Testis (tissue), 3 donors: ENCODE measurements around the gene POU6F1. TPM values are rescaled to one million over a fixed set of nuclear protein-coding genes. Genes with fewer than 3 reads are reported as not detected.
A peak's percentile ranks its signal among the peaks of the same experiment; 100 is the strongest.

Experiments used
- DNase-seq: peaks from one replicate; pipeline ENCODE4 v3.0.0-alpha.2; 2019
- H3K27ac ChIP-seq, 2 donors: fragments of 200-600 bp; sonication (generic); one replicate each; pipeline ENCODE4 v1.5.1; 2019
- H3K27me3 ChIP-seq: fragments of 200-600 bp; sonication (generic); one replicate; pipeline ENCODE4 v1.5.1; 2019
- H3K36me3 ChIP-seq: fragments of 200-600 bp; sonication (generic); one replicate; pipeline ENCODE4 v1.5.1; 2017; ENCODE audit warnings: low read depth; ENCODE audit errors: missing control alignments
- H3K4me1 ChIP-seq: fragments of 200-600 bp; sonication (generic); one replicate; pipeline ENCODE4 v1.5.1; 2019
- H3K4me3 ChIP-seq, 2 donors: fragments of 200-600 bp; sonication (generic); one replicate each; pipeline ENCODE4 v1.5.1; 2017 to 2019
- H3K9me3 ChIP-seq: fragments of 200-600 bp; sonication (generic); one replicate; pipeline ENCODE4 v1.5.1; 2017
- CTCF ChIP-seq, 3 experiments: fragments of 450-650 bp in 2 of 3; fragments of 200-600 bp in 1 of 3; sonication (generic) in 1 of 3; IDR thresholded peaks; one replicate each; pipeline ENCODE4 v1.5.1; 2016 to 2019; ENCODE audit warnings: antibody characterized with exemption in 3 of 3, mild to moderate bottlenecking in 2 of 3, moderate library complexity in 1 of 3
- POLR2A ChIP-seq: fragments of 450-650 bp; IDR thresholded peaks from one replicate; pipeline ENCODE4 v1.6.1; 2017; ENCODE audit warnings: antibody characterized with exemption, mild to moderate bottlenecking, moderate library complexity
- WGBS, 2 donors: methylation state at CpG; one replicate each; pipeline ENCODE4 v1.1.5; 2018; 5-methylcytosine and 5-hydroxymethylcytosine counted together
- intact Hi-C: fragments of 100-400 bp; cut with DNase I; formaldehyde crosslinking; loops from one replicate; pipeline ENCODE4 v1.15.1; 2023; ENCODE audit warnings: low total_unique reads
- polyA plus RNA-seq: library from polyadenylated mRNA; stranded (reverse); fragments of 350-450 nt; fragmentation: Illumina TruSeq; extraction: RNeasy Lipid Tissue Mini Kit (QIAGEN cat#74804); gene quantifications from one replicate; pipeline ENCODE4 v1.2.3, GENCODE V29; 2014; ENCODE audit warnings: low read depth, low replicate concordance; ENCODE audit not compliant: insufficient read depth
- total RNA-seq, 2 donors: library from RNA; depleted of rRNA; stranded (reverse); fragments of >200 nt; gene quantifications; one replicate each; pipeline ENCODE4 v1.2.3, GENCODE V29; 2016

Gene POU6F1
- total and polyA plus RNA-seq, 3 donors from 2014 or later = 4.4 to 7.6 (median 7.5) TPM

DNA sequence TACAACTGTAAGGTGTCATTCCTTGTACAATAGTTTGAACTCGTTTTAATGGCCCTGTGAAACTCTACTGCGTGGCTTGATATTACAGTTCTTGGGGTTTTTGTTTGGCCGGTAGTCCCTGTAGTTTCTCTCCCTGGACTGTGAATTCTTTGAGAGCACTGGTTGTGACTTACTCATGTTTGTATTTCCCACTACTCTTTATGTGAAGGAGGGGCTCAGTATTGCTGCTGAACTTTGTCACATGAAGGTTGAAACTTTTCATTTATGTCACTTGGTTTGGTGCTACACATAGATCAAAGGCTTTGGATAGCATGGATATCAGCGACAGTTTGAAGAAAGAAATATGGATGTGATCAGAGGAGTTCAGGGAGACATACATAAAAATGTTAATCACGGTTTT is 1.5 kb upstream of the POU6F1 start:
- no peak for DNase-seq
- H3K27me3 ChIP-seq = no peaks in the 10 kb centered on the region
- intact Hi-C loops = no loop called here
- whole genome bisulfite sequencing, 2 donors = 62 to 71% methylated on average over 5 of the region's 5 CpGs
- H3K9me3 ChIP-seq = no peaks in the 10 kb centered on the region
- peak overlapping the region in 1 of 2 donors; percentile 95 for H3K27ac ChIP-seq
- H3K4me1 ChIP-seq = no peaks in the 10 kb centered on the region
- no peaks in the 10 kb centered on the region for H3K36me3 ChIP-seq
- no peak for TF ChIP-seq CTCF (IDR thresholded peaks at IDR 0.05)
- TF ChIP-seq POLR2A = no peak
- H3K4me3 ChIP-seq = no peak overlapping the region

DNA sequence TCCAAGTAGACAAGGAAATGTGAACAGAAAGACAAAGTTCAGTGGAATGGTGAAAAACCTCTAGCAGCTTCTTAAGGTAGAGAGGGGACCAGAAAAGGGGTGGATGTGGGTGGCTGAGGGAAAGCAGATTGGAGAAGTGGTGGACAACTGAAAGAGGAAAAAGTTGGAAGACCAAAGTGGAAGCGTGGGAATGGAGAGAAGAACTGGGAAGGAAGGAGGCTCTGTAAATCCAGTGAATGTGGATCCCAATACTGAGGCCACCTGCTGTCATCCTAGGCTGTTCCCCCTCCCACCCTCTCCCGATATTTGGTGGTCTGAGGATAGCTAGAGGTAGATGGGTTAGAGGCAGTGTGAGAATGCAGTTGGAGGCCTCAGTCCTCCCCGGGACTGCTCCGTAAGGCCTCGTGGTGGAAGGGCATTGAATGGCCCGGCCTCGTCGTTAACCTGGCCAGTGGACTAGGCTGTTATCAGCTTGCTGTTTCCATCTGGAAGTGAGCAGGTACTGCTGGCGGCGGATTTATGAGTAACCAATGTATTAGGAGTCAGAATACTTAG is 822 bp upstream of the POU6F1 start:
- 37 to 43% methylated on average over 8 to 10 of the region's 10 CpGs for WGBS, 2 donors
- H3K9me3 ChIP-seq = no peaks in the 10 kb centered on the region
- intact Hi-C loops = no loop called here
- no peak for DNase-seq
- H3K4me3 ChIP-seq = peak overlapping the region; percentile 84 to 91
- H3K27ac ChIP-seq = peak overlapping the region; percentile 95
- H3K36me3 ChIP-seq = no peaks in the 10 kb centered on the region
- no peaks in the 10 kb centered on the region for H3K27me3 ChIP-seq
- TF ChIP-seq CTCF (IDR thresholded peaks at IDR 0.05) = no peak
- TF ChIP-seq POLR2A = no peak
- no peaks in the 10 kb centered on the region for H3K4me1 ChIP-seq

- Histone ChIP-seq H3K27ac (peak overlapping the region; percentile 95), H3K36me3 (no peaks in the 10 kb centered on the region), H3K27me3 (no peaks in the 10 kb centered on the region), H3K9me3 (no peaks in the 10 kb centered on the region), H3K4me3 (peak overlapping the region; percentile 84 to 91), H3K4me1 (no peaks in the 10 kb centered on the region)
- intact Hi-C loops = no loop called here
- DNase-seq = peak; percentile 52
- TF ChIP-seq POLR2A (no peak), CTCF (IDR thresholded peaks at IDR 0.05) (peak in 1 of 3 experiments; percentile 14)
- WGBS, 2 donors = 1 to 2% methylated on average over 62 to 81 of the region's 81 CpGs
Measured at GRCh38 chr12:51217133-51217967, 512 bp downstream of the POU6F1 start.

- no peak for DNase-seq
- Histone ChIP-seq H3K4me3 (peak overlapping the region; percentile 84 to 91), H3K36me3 (no peaks in the 10 kb centered on the region), H3K27me3 (no peaks in the 10 kb centered on the region), H3K27ac (peak overlapping the region; percentile 95), H3K4me1 (no peaks in the 10 kb centered on the region), H3K9me3 (no peaks in the 10 kb centered on the region)
- intact Hi-C loops = no loop called here
- no peak for TF ChIP-seq CTCF (IDR thresholded peaks at IDR 0.05)
- no peak for TF ChIP-seq POLR2A
- 18 to 27% methylated on average over 7 of the region's 7 CpGs for WGBS, 2 donors
Measured at GRCh38 chr12:51216642-51217041, 1.2 kb downstream of the POU6F1 start.
